ENCODE data around the gene PDE4D. TPM values are rescaled to one million over a fixed set of nuclear protein-coding genes. Genes with fewer than 3 reads are reported as not detected.

PDE4D gene
- polyA plus RNA-seq, 1 donor (not counting 4 experiments of a cell fraction or from before 2014, with no cell fraction given): 3.6 TPM

GRCh38 chr5:58963361-58963760 is 930.2 kb downstream of the PDE4D start:
- TF ChIP-seq CTCF (optimal IDR thresholded peaks at IDR 0.05 in 1 of 3, IDR thresholded peaks at IDR 0.05 in 1 of 3, conservative IDR thresholded peaks at IDR 0.05 in 1 of 3; ENCODE audit: extremely low read depth in 1 of 3, insufficient read depth in 2 of 3, low read length in 3 of 3): no peak
- no peak for TF ChIP-seq EZH2 (IDR thresholded peaks at IDR 0.05; ENCODE audit: low read length)
- Histone ChIP-seq H2AFZ (ENCODE audit: control insufficient read depth, low read length) (no peak overlapping the region), H3K27ac (ENCODE audit: control insufficient read depth, insufficient read depth, low read length) (no peak overlapping the region), H4K20me1 (ENCODE audit: control insufficient read depth, extremely low read depth, insufficient read depth, low read length) (no peaks in the 10 kb centered on the region), H3K4me3 (ENCODE audit: control insufficient read depth in 2 of 3, extremely low read depth in 1 of 3, insufficient read depth in 2 of 3, low read depth in 1 of 3, low read length in 3 of 3) (no peak overlapping the region), H3K9me1 (ENCODE audit: control insufficient read depth, extremely low read depth, insufficient read depth, low read length) (no peaks in the 10 kb centered on the region), H3K36me3 (ENCODE audit: control insufficient read depth in 2 of 2, extremely low read depth in 1 of 2, insufficient read depth in 2 of 2, low read length in 2 of 2) (no peaks in the 10 kb centered on the region), H3K9me3 (ENCODE audit: control insufficient read depth, low read depth, low read length) (no peaks in the 10 kb centered on the region), H3K27me3 (ENCODE audit: control insufficient read depth, extremely low read depth, insufficient read depth, low read length) (no peaks in the 10 kb centered on the region), H3K79me2 (ENCODE audit: control insufficient read depth, insufficient read depth, low read length) (no peaks in the 10 kb centered on the region), H3K4me1 (ENCODE audit: control insufficient read depth, extremely low read depth, insufficient read depth, low read length) (no peaks in the 10 kb centered on the region), H3K4me2 (ENCODE audit: control insufficient read depth, extremely low read depth, insufficient read depth, low read depth, low read length) (no peak overlapping the region), H3K9ac (ENCODE audit: control insufficient read depth, extremely low read depth, insufficient read depth, low read length) (no peak overlapping the region)
- no peak for FAIRE-seq
- dilution Hi-C loops (cut with MboI; ENCODE audit: extremely low pct_ligation_motif_present, low sequenced_read_pairs): no loop called here
- no peak for DNase-seq (ENCODE audit: low read depth, low spot score)

- TF ChIP-seq EZH2 (IDR thresholded peaks at IDR 0.05; ENCODE audit: low read length): no peak
- no peak for TF ChIP-seq CTCF (optimal IDR thresholded peaks at IDR 0.05 in 1 of 3, IDR thresholded peaks at IDR 0.05 in 1 of 3, conservative IDR thresholded peaks at IDR 0.05 in 1 of 3; ENCODE audit: extremely low read depth in 1 of 3, insufficient read depth in 2 of 3, low read length in 3 of 3)
- Histone ChIP-seq H4K20me1 (ENCODE audit: control insufficient read depth, extremely low read depth, insufficient read depth, low read length) (no peaks in the 10 kb centered on the region), H3K4me1 (ENCODE audit: control insufficient read depth, extremely low read depth, insufficient read depth, low read length) (no peaks in the 10 kb centered on the region), H3K36me3 (ENCODE audit: control insufficient read depth in 2 of 2, extremely low read depth in 1 of 2, insufficient read depth in 2 of 2, low read length in 2 of 2) (no peaks in the 10 kb centered on the region), H2AFZ (ENCODE audit: control insufficient read depth, low read length) (no peak overlapping the region), H3K9me3 (ENCODE audit: control insufficient read depth, low read depth, low read length) (no peaks in the 10 kb centered on the region), H3K27ac (ENCODE audit: control insufficient read depth, insufficient read depth, low read length) (no peak overlapping the region), H3K79me2 (ENCODE audit: control insufficient read depth, insufficient read depth, low read length) (no peaks in the 10 kb centered on the region), H3K9me1 (ENCODE audit: control insufficient read depth, extremely low read depth, insufficient read depth, low read length) (no peaks in the 10 kb centered on the region), H3K27me3 (ENCODE audit: control insufficient read depth, extremely low read depth, insufficient read depth, low read length) (no peaks in the 10 kb centered on the region), H3K9ac (ENCODE audit: control insufficient read depth, extremely low read depth, insufficient read depth, low read length) (no peak overlapping the region), H3K4me2 (ENCODE audit: control insufficient read depth, extremely low read depth, insufficient read depth, low read depth, low read length) (no peak overlapping the region), H3K4me3 (ENCODE audit: control insufficient read depth in 2 of 3, extremely low read depth in 1 of 3, insufficient read depth in 2 of 3, low read depth in 1 of 3, low read length in 3 of 3) (no peak overlapping the region)
- no peak for DNase-seq (ENCODE audit: low read depth, low spot score)
- dilution Hi-C loops (cut with MboI; ENCODE audit: extremely low pct_ligation_motif_present, low sequenced_read_pairs): no loop called here
- no peak for FAIRE-seq
Observed at GRCh38 chr5:58961631-58962280, 931.8 kb downstream of the PDE4D start.
